ENCODE measurements around the gene IDH1. TPM values are rescaled to one million over a fixed set of nuclear protein-coding genes. Genes with fewer than 3 reads are reported as not detected.

The IDH1 gene
- total RNA-seq, 4 donors from 2014 or later = 21.3 to 65.1 (median 31.7) TPM

DNA sequence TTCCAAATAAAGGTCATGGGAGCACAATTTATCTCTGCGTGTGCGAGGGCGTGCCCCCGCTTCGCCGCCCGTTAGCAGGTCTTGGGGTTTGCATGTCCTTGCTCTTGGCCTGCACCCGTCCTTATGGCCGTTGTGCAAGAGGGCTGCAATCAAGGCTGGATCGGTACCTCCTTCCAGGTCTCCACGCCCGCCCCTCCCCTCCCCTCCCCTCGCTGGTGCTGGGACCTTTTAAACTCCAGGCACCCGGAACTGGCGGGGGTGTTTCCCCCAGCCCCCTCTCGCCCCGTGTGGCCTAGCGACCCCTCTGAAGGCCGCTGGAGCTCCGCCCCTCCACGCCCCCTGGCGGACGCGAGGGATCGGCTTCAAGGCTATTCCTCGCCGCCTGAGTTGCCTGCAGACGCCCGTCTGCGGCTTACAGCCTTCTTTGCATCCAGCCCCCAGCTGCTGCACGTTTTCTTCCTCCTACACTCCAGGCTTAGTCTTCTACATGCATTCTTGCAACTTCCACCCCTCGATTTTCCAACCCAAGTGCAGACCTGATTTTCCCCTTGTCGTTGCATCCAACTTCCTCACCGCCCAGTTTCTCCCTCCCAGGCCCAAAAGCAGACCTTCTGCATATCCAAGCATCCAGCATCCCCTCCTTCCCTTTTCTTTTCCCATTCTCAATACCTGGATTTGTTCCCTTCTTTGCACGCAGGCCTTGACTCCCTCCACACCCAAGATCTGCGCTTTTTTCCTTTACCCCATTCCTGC, 577 bp downstream of the IDH1 start:
- H3K9me3 ChIP-seq = no peaks in the 10 kb centered on the region
- H3K4me3 ChIP-seq = peak overlapping the region; percentile 65 to 81
- TF ChIP-seq POLR2A (IDR thresholded peaks at IDR 0.05) (no peak), POLR2AphosphoS5 (IDR thresholded peaks at IDR 0.05) (no peak)
- TF ChIP-seq, protein P1, sequence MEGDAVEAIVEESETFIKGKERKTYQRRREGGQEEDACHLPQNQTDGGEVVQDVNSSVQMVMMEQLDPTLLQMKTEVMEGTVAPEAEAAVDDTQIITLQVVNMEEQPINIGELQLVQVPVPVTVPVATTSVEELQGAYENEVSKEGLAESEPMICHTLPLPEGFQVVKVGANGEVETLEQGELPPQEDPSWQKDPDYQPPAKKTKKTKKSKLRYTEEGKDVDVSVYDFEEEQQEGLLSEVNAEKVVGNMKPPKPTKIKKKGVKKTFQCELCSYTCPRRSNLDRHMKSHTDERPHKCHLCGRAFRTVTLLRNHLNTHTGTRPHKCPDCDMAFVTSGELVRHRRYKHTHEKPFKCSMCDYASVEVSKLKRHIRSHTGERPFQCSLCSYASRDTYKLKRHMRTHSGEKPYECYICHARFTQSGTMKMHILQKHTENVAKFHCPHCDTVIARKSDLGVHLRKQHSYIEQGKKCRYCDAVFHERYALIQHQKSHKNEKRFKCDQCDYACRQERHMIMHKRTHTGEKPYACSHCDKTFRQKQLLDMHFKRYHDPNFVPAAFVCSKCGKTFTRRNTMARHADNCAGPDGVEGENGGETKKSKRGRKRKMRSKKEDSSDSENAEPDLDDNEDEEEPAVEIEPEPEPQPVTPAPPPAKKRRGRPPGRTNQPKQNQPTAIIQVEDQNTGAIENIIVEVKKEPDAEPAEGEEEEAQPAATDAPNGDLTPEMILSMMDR (IDR thresholded peaks at IDR 0.05) = peak; percentile 60 to 93 (median 80)
- WGBS, 2 donors (ENCODE audit: low coverage in 1 of 2) = 0% methylated on average over 4 to 24 of the region's 36 CpGs
- H3K27me3 ChIP-seq = no peaks in the 10 kb centered on the region
- H3K36me3 ChIP-seq = peaks cover 3 to 26% of the 10 kb centered on the region in 2 donors
- peak overlapping the region; percentile 29 to 87 (median 82) for H3K27ac ChIP-seq
- H3K4me1 ChIP-seq = peaks cover 0 to 40% (median 9%) of the 10 kb centered on the region in 3 donors
- peak; percentile 74 for ATAC-seq

DNA sequence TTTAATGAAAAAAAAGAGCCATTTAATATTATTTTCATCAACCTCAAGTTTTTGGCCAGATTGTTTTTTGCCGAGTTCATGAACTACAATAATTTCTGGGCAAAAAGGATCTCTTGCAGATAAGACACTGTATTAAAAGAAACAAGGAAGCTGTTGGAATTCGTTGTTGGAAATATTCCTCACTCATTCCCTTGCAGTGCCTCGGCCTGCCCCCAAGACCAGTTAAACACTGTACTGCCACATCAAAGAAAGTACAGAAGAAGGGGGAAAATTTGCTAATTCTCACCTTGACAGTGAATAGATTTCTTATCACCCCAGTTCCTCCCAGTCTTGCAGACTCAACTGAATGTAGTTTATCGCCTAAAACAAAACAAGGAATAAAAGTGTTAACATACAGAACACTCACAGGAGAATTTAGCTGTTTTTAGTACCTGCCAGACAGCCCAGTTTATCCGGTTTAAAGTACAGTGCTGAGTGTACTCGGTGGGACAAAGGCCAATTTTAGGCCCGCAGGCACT, 1.2 kb downstream of the IDH1 start:
- H3K4me1 ChIP-seq = peaks cover 0 to 40% (median 9%) of the 10 kb centered on the region in 3 donors
- ATAC-seq = no peak
- H3K27me3 ChIP-seq = no peaks in the 10 kb centered on the region
- H3K27ac ChIP-seq = peak overlapping the region; percentile 29 to 87 (median 82)
- TF ChIP-seq, protein P1 (IDR thresholded peaks at IDR 0.05) = no peak
- TF ChIP-seq POLR2AphosphoS5 (IDR thresholded peaks at IDR 0.05) (no peak), EP300 (IDR thresholded peaks at IDR 0.05) (no peak), POLR2A (IDR thresholded peaks at IDR 0.05) (no peak)
- no peaks in the 10 kb centered on the region for H3K9me3 ChIP-seq
- H3K4me3 ChIP-seq = peak overlapping the region; percentile 65 to 81
- H3K36me3 ChIP-seq = peaks cover 3 to 32% of the 10 kb centered on the region in 2 donors
- WGBS, 2 donors (ENCODE audit: low coverage in 1 of 2) = 4 to 9% methylated on average over 4 to 7 of the region's 7 CpGs

DNA sequence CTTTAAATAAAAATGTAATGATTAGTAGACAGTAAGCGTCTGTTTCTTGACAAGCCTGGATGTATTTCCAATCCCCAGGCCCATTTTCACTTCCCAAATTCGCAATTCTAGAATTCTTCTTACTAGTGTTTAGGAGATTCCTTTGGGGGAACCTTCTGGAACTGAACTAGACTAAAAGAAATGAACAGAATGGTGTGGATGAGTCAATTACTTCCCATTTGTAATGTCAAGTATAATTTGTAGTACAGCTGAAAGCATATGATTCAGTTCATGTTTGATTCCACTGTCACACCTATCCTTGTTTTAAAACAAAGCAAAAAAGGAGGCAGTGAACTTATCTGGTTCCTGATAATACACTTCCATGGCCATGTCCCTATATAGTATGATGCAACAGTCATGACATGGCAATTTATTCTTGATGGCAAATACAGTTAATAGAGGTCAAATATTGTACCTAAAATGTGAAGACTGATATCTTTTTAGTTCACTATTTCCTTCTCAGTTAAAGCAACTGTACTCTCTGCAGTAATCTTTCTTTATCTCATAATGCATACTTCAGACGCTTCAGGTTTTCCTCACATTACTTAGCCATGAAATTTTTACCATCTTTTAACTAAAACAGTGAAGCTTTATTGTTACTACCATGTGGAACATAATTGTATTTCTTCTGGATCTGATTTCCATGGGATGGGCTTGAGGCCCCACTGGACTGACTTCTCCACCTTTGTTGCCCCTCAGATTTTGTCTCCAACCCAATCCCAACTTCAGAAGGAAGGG, 2.0 kb downstream of the IDH1 start:
- Histone ChIP-seq H3K27ac (peak overlapping the region; percentile 29 to 87 (median 82)), H3K9me3 (no peaks in the 10 kb centered on the region), H3K4me3 (peak overlapping the region in 1 of 2 donors; percentile 65), H3K27me3 (no peaks in the 10 kb centered on the region), H3K4me1 (peaks cover 0 to 40% (median 9%) of the 10 kb centered on the region in 3 donors), H3K36me3 (peaks cover 6 to 40% of the 10 kb centered on the region in 2 donors)
- TF ChIP-seq, protein P1 (IDR thresholded peaks at IDR 0.05) = no peak
- TF ChIP-seq POLR2AphosphoS5 (IDR thresholded peaks at IDR 0.05) (no peak), POLR2A (IDR thresholded peaks at IDR 0.05) (no peak)
- no peak for ATAC-seq
- 75 to 90% methylated on average over 2 to 3 of the region's 3 CpGs for WGBS, 2 donors (ENCODE audit: low coverage in 1 of 2)

DNA sequence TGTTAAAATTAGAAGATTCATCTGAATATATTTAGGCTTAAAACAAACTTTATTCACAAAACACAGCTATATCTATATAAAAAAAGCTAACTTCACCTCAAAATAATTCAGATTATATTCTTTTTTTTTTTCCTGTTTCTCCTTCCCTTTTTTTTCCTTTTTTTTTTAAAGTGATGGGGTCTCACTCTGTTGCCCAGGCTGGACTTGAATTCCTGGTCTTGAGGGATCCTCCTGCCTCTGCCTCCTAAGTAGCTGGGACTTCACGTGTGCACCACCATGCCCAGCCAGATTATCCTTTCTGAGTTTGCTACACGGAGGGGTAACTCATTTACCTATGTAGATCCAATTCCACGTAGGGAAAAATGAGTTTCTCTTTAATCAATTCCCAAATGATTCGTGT, 3.8 kb downstream of the IDH1 start:
- H3K36me3 ChIP-seq = peaks cover 6 to 58% of the 10 kb centered on the region in 2 donors
- no peak for ATAC-seq
- WGBS, 2 donors (ENCODE audit: low coverage in 1 of 2) = 92 to 95% methylated on average over 4 of the region's 4 CpGs

More for the DNA sequence above, 3.8 kb downstream of the IDH1 start:
- Histone ChIP-seq H3K9me3 (no peaks in the 10 kb centered on the region), H3K4me3 (no peak overlapping the region), H3K4me1 (peaks cover 0 to 36% (median 9%) of the 10 kb centered on the region in 3 donors), H3K27me3 (no peaks in the 10 kb centered on the region), H3K27ac (no peak overlapping the region)
- no peak for TF ChIP-seq POLR2A (IDR thresholded peaks at IDR 0.05)
- TF ChIP-seq POLR2AphosphoS5 (IDR thresholded peaks at IDR 0.05) = no peak
- no peak for TF ChIP-seq EP300 (IDR thresholded peaks at IDR 0.05)
- TF ChIP-seq, protein P1 (IDR thresholded peaks at IDR 0.05) = no peak

Measured in gastroesophageal sphincter (tissue), 4 donors.